Sigmoid colon (tissue), 7 donors: ENCODE measurements around the gene PHACTR3. TPM values are rescaled to one million over a fixed set of nuclear protein-coding genes. Genes with fewer than 3 reads are reported as not detected.

Experiments used
- DNase-seq: peaks from one replicate; pipeline ENCODE4 v3.0.0-alpha.2; 2019
- H3K27ac ChIP-seq, 4 donors: fragments of 200-600 bp; sonication (generic); one replicate each; pipeline ENCODE4 v1.5.1; 2016 to 2019; ENCODE audit warnings: mild to moderate bottlenecking in 1 of 4
- H3K27me3 ChIP-seq, 3 donors: fragments of 200-600 bp; sonication (generic); one replicate each; pipeline ENCODE4 v1.5.1; 2019; ENCODE audit warnings: mild to moderate bottlenecking in 1 of 3
- H3K36me3 ChIP-seq, 4 donors: fragments of 200-600 bp; sonication (generic); one replicate each; pipeline ENCODE4 v1.5.1; 2016 to 2019
- H3K4me1 ChIP-seq, 4 donors: fragments of 200-600 bp; sonication (generic); one replicate each; pipeline ENCODE4 v1.5.1; 2017 to 2019
- H3K4me3 ChIP-seq, 4 donors: fragments of 200-600 bp; sonication (generic); one replicate each; pipeline ENCODE4 v1.5.1; 2017 to 2019; ENCODE audit warnings: mild to moderate bottlenecking in 2 of 4, moderate library complexity in 1 of 4
- H3K9me3 ChIP-seq, 4 donors: fragments of 200-600 bp in 3 of 4; sonication (generic) in 3 of 4; one replicate each; pipeline versions ENCODE4 v1.5.1 to v1.6.1; 2013 to 2019
- CTCF ChIP-seq, 4 experiments: fragments of 450-650 bp in 3 of 4; fragments of 200-600 bp in 1 of 4; IDR thresholded peaks; one replicate each; pipeline ENCODE4 v1.5.1; 2016 to 2019; ENCODE audit warnings: antibody characterized with exemption in 4 of 4, mild to moderate bottlenecking in 3 of 4, moderate library complexity in 2 of 4
- EP300 ChIP-seq, 4 donors: sonication (generic); formaldehyde crosslinking; IDR thresholded peaks; one replicate each; pipeline ENCODE4 v1.6.1; 2017; ENCODE audit warnings: antibody characterized with exemption in 4 of 4
- POLR2A ChIP-seq, 2 donors: fragments of 450-650 bp; IDR thresholded peaks; one replicate each; pipeline ENCODE4 v1.6.1; 2016; ENCODE audit warnings: antibody characterized with exemption in 2 of 2, mild to moderate bottlenecking in 2 of 2, moderate library complexity in 2 of 2
- POLR2AphosphoS5 ChIP-seq, 4 donors: sonication (generic); formaldehyde crosslinking; IDR thresholded peaks; one replicate each; pipeline ENCODE4 v1.6.1; 2017; ENCODE audit warnings: antibody characterized with exemption in 4 of 4
- WGBS, 2 donors: extraction: QIAGEN DNeasy Blood & Tissue Kit; methylation state at CpG; one replicate each; pipeline ENCODE4 v1.1.7; 2013; 5-methylcytosine and 5-hydroxymethylcytosine counted together
- intact Hi-C: fragments of 100-400 bp; cut with DNase I; formaldehyde crosslinking; loops from one replicate; pipeline ENCODE4 v1.15.1; 2023
- polyA plus RNA-seq, 3 donors: library from polyadenylated mRNA; stranded (reverse); fragments of 200-250 nt; gene quantifications; one replicate each; pipeline ENCODE4 v1.2.3, GENCODE V29; 2013
- total RNA-seq, 4 donors: library from RNA; depleted of rRNA; stranded (reverse); fragments of >200 nt; gene quantifications; one replicate each; pipeline ENCODE4 v1.1.0, GENCODE V29; 2016
- donor health status: healthy with polysubstance abuse.
- donor health status: Bipolar disorder and iron deficiency.
- donor health status: healthy.

The PHACTR3 gene
- total and polyA plus RNA-seq, 7 donors = under 0.01 to 1.5 (median 0.81) TPM

GRCh38 chr20:59774204-59774641, 169.9 kb downstream of the PHACTR3 start:
- TF ChIP-seq POLR2A (IDR thresholded peaks at IDR 0.05) (no peak), CTCF (IDR thresholded peaks at IDR 0.05) (no peak), EP300 (IDR thresholded peaks at IDR 0.05) (no peak), POLR2AphosphoS5 (IDR thresholded peaks at IDR 0.05) (no peak)
- H3K4me1 ChIP-seq = peaks cover 0 to 13% (median 10%) of the 10 kb centered on the region in 4 donors
- peak; percentile 43 for DNase-seq
- no peaks in the 10 kb centered on the region for H3K27me3 ChIP-seq
- 82 to 92% methylated on average over 17 of the region's 17 CpGs for WGBS, 2 donors
- no peaks in the 10 kb centered on the region for H3K36me3 ChIP-seq
- H3K4me3 ChIP-seq = no peak overlapping the region
- H3K27ac ChIP-seq = no peak overlapping the region
- intact Hi-C loops = no loop called here
- no peaks in the 10 kb centered on the region for H3K9me3 ChIP-seq

GRCh38 chr20:59774921-59775686, 170.8 kb downstream of the PHACTR3 start:
- Histone ChIP-seq H3K4me1 (peaks cover 0 to 13% (median 10%) of the 10 kb centered on the region in 4 donors), H3K4me3 (no peak overlapping the region), H3K9me3 (no peaks in the 10 kb centered on the region), H3K27ac (no peak overlapping the region), H3K27me3 (no peaks in the 10 kb centered on the region), H3K36me3 (no peaks in the 10 kb centered on the region)
- peak; percentile 53 for DNase-seq
- TF ChIP-seq POLR2A (IDR thresholded peaks at IDR 0.05) (no peak), POLR2AphosphoS5 (IDR thresholded peaks at IDR 0.05) (no peak), CTCF (IDR thresholded peaks at IDR 0.05) (no peak), EP300 (IDR thresholded peaks at IDR 0.05) (no peak)
- intact Hi-C loops = no loop called here
- WGBS, 2 donors = 83 to 86% methylated on average over 23 of the region's 23 CpGs

GRCh38 chr20:59775687-59776055, 171.3 kb downstream of the PHACTR3 start:
- Histone ChIP-seq H3K27me3 (no peaks in the 10 kb centered on the region), H3K27ac (no peak overlapping the region), H3K4me3 (no peak overlapping the region), H3K36me3 (no peaks in the 10 kb centered on the region), H3K9me3 (no peaks in the 10 kb centered on the region), H3K4me1 (peaks cover 0 to 13% (median 10%) of the 10 kb centered on the region in 4 donors)
- intact Hi-C loops = no loop called here
- TF ChIP-seq CTCF (IDR thresholded peaks at IDR 0.05) = no peak
- no peak for TF ChIP-seq POLR2A (IDR thresholded peaks at IDR 0.05)
- no peak for TF ChIP-seq POLR2AphosphoS5 (IDR thresholded peaks at IDR 0.05)
- no peak for TF ChIP-seq EP300 (IDR thresholded peaks at IDR 0.05)
- peak; percentile 22 for DNase-seq
- 78 to 90% methylated on average over 4 of the region's 4 CpGs for whole genome bisulfite sequencing, 2 donors

GRCh38 chr20:59776059-59776603, 171.8 kb downstream of the PHACTR3 start:
- TF ChIP-seq EP300 (IDR thresholded peaks at IDR 0.05) (no peak), CTCF (IDR thresholded peaks at IDR 0.05) (no peak), POLR2A (IDR thresholded peaks at IDR 0.05) (no peak), POLR2AphosphoS5 (IDR thresholded peaks at IDR 0.05) (no peak)
- intact Hi-C loops = no loop called here
- H3K27me3 ChIP-seq = no peaks in the 10 kb centered on the region
- WGBS, 2 donors = 63 to 71% methylated on average over 8 of the region's 8 CpGs
- H3K9me3 ChIP-seq = no peaks in the 10 kb centered on the region
- H3K4me1 ChIP-seq = peaks cover 0 to 12% (median 9%) of the 10 kb centered on the region in 4 donors
- peak; percentile 40 for DNase-seq
- no peak overlapping the region for H3K27ac ChIP-seq
- H3K36me3 ChIP-seq = no peaks in the 10 kb centered on the region
- no peak overlapping the region for H3K4me3 ChIP-seq
